Neural progenitor cell (in vitro differentiated cells): Measurements from ENCODE around the gene FGF19.

Experiments used
- EZH2phosphoT487 ChIP-seq: fragments of 200-600 bp; sonication (generic); IDR thresholded peaks from 2 replicates; pipeline ENCODE4 v1.6.1; 2017; ENCODE audit warnings: antibody characterized with exemption
- TF ChIP-seq, protein P1 (sequence below): fragments of 200-600 bp; sonication (generic); IDR thresholded peaks from 2 replicates; pipeline ENCODE4 v1.5.1; 2017; ENCODE audit warnings: antibody characterized with exemption, mild to moderate bottlenecking

- TF ChIP-seq, protein P1, sequence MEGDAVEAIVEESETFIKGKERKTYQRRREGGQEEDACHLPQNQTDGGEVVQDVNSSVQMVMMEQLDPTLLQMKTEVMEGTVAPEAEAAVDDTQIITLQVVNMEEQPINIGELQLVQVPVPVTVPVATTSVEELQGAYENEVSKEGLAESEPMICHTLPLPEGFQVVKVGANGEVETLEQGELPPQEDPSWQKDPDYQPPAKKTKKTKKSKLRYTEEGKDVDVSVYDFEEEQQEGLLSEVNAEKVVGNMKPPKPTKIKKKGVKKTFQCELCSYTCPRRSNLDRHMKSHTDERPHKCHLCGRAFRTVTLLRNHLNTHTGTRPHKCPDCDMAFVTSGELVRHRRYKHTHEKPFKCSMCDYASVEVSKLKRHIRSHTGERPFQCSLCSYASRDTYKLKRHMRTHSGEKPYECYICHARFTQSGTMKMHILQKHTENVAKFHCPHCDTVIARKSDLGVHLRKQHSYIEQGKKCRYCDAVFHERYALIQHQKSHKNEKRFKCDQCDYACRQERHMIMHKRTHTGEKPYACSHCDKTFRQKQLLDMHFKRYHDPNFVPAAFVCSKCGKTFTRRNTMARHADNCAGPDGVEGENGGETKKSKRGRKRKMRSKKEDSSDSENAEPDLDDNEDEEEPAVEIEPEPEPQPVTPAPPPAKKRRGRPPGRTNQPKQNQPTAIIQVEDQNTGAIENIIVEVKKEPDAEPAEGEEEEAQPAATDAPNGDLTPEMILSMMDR: no peak
- no peak for TF ChIP-seq EZH2phosphoT487
Observed at GRCh38 chr11:69655479-69656428, 48.1 kb downstream of the FGF19 start.
